K562 (cell line): ENCODE data around the gene CETN1. TPM values are rescaled to one million over a fixed set of nuclear protein-coding genes. Genes with fewer than 3 reads are reported as not detected.

Experiments used
- ATF3 ChIP-seq, 2 experiments: fragments of 450-650 bp in 1 of 2; sonication (generic) in 1 of 2; formaldehyde crosslinking in 1 of 2; IDR thresholded peaks in 1 of 2; conservative IDR thresholded peaks in 1 of 2; 2 replicates each; pipeline versions ENCODE4 v1.6.1 to v1.8.1; 2016 to 2023; ENCODE audit warnings: mild to moderate bottlenecking in 2 of 2, moderate library complexity in 2 of 2, inconsistent platforms in 1 of 2, missing genetic modification reagents in 1 of 2
- BRD4 ChIP-seq: fragments of 200-600 bp; sonication (generic); IDR thresholded peaks from 2 replicates; pipeline ENCODE4 v1.6.1; 2017; ENCODE audit warnings: inconsistent platforms
- CAMTA2 ChIP-seq: fragments of 250-450 bp; sonication (Bioruptor Pico); conservative IDR thresholded peaks from 2 replicates; pipeline ENCODE4 v1.5.1; 2022
- DNMT1 ChIP-seq: fragments of 450-650 bp; IDR thresholded peaks from 2 replicates; pipeline ENCODE4 v1.6.1; 2016; ENCODE audit warnings: antibody characterized with exemption, mild to moderate bottlenecking
- HMG20B ChIP-seq: fragments of 250-450 bp; sonication (Bioruptor Pico); IDR thresholded peaks from 2 replicates; pipeline ENCODE4 v1.5.0; 2021; ENCODE audit warnings: mild to moderate bottlenecking
- JUND ChIP-seq, 2 experiments: IDR thresholded peaks; 2 replicates in 1 of 2; 3 replicates in 1 of 2; pipeline ENCODE4 v1.6.1; 2011; ENCODE audit warnings: borderline replicate concordance in 2 of 2, low read depth in 2 of 2, low read length in 2 of 2, improper control_type of control experiment in 1 of 2, missing biosample characterization in 1 of 2, missing genetic modification characterization in 1 of 2, missing genetic modification reagents in 1 of 2
- NR4A1 ChIP-seq, 2 experiments: fragments of 250-450 bp in 1 of 2; fragments of 450-650 bp in 1 of 2; sonication (Bioruptor Pico) in 1 of 2; IDR thresholded peaks; 2 replicates each; pipeline versions ENCODE4 v1.4.0 to v1.6.1; 2016 to 2020; ENCODE audit warnings: mild to moderate bottlenecking in 2 of 2, missing compliant biosample characterization in 1 of 2, missing genetic modification characterization in 1 of 2, moderate library complexity in 1 of 2
- POLR2AphosphoS2 ChIP-seq: IDR thresholded peaks from 2 replicates; pipeline ENCODE4 v1.6.1; 2012; ENCODE audit warnings: low read length, improper control_type of control experiment
- POLR2AphosphoS5 ChIP-seq: IDR thresholded peaks from 2 replicates; pipeline ENCODE4 v1.6.1; 2011; ENCODE audit warnings: mild to moderate bottlenecking, low read depth, low read length, moderate library complexity; ENCODE audit not compliant: control insufficient read depth, insufficient read depth
- TCF7 ChIP-seq: sonication (generic); IDR thresholded peaks from 2 replicates; pipeline ENCODE4 v1.6.1; 2016; ENCODE audit warnings: antibody characterized with exemption, borderline replicate concordance
- TFE3 ChIP-seq: fragments of 450-650 bp; formaldehyde crosslinking; IDR thresholded peaks from 2 replicates; pipeline ENCODE4 v1.4.0; 2020; ENCODE audit warnings: mild to moderate bottlenecking, mixed read lengths
- TOE1 ChIP-seq, 2 experiments: fragments of 450-650 bp in 1 of 2; sonication (generic) in 1 of 2; formaldehyde crosslinking in 1 of 2; IDR thresholded peaks; 2 replicates each; pipeline versions ENCODE4 v1.7.1 to v1.8.0; 2016 to 2022; ENCODE audit warnings: borderline replicate concordance in 2 of 2, mild to moderate bottlenecking in 2 of 2, antibody characterized with exemption in 1 of 2, inconsistent platforms in 1 of 2, low read depth in 1 of 2, missing genetic modification reagents in 1 of 2, moderate library complexity in 1 of 2
- U2AF2 ChIP-seq: fragments of 200-400 bp; formaldehyde crosslinking; optimal IDR thresholded peaks from 2 replicates; pipeline ENCODE3; 2017; ENCODE audit warnings: low read depth, mild to moderate bottlenecking, low read length
- ZFP1 ChIP-seq: fragments of 450-650 bp; formaldehyde crosslinking; IDR thresholded peaks from 2 replicates; pipeline ENCODE4 v1.4.0; 2020; ENCODE audit warnings: mild to moderate bottlenecking, mixed read lengths
- ZMIZ1 ChIP-seq, 2 experiments: fragments of 150-350 bp in 1 of 2; IDR thresholded peaks; 2 replicates each; pipeline ENCODE4 v1.6.1; 2012 to 2016; ENCODE audit warnings: low read depth in 2 of 2, low read length in 2 of 2, mild to moderate bottlenecking in 1 of 2, moderate library complexity in 1 of 2
- ZNF12 ChIP-seq: sonication (generic); formaldehyde crosslinking; IDR thresholded peaks from 2 replicates; pipeline ENCODE4 v1.4.0; 2020; ENCODE audit warnings: mild to moderate bottlenecking, missing genetic modification reagents
- ZNF668 ChIP-seq: fragments of 250-450 bp; sonication (Bioruptor Pico); IDR thresholded peaks from 2 replicates; pipeline ENCODE4 v1.8.0; 2022; ENCODE audit warnings: mild to moderate bottlenecking, inconsistent platforms
- polyA plus RNA-seq, 8 experiments: library from polyadenylated mRNA; depleted of rRNA in 4 of 8; stranded (reverse) in 5 of 8; unstranded in 3 of 8; fragments of >200 nt; fragmentation: Nextera tagmentation in 2 of 8; fragmentation: Illumina TruSeq in 1 of 8; extraction: Ambion mirVana in 2 of 8; extraction: Trizol in 1 of 8; gene quantifications; 2 replicates each; pipeline versions ENCODE4 v1.2.1 to v1.2.3, GENCODE V29; 2011 to 2014; ENCODE audit warnings: inconsistent platforms in 1 of 8, missing spikeins in 1 of 8
- total RNA-seq, 7 experiments: library from RNA; depleted of rRNA in 6 of 7; stranded (reverse); fragments of >200 nt in 6 of 7; fragmentation: Illumina TruSeq in 2 of 7; extraction: Trizol in 2 of 7; gene quantifications; 2 replicates each; pipeline versions ENCODE4 v1.2.1 to v1.2.3, GENCODE V29; 2011 to 2021; ENCODE audit warnings: low replicate concordance in 1 of 7
- TF ChIP-seq, protein P1 (sequence below): fragments of 250-450 bp; sonication (Bioruptor Pico); IDR thresholded peaks from 2 replicates; pipeline ENCODE4 v1.8.0; 2021; ENCODE audit warnings: moderate library complexity, mild to moderate bottlenecking, inconsistent platforms

CETN1 gene
- total and polyA plus RNA-seq, 9 of the 15 experiments (the other 6 are each of a cell fraction or from before 2014, with no cell fraction given): 0.07 to 0.34 (median 0.19) TPM; not detected in 3

DNA sequence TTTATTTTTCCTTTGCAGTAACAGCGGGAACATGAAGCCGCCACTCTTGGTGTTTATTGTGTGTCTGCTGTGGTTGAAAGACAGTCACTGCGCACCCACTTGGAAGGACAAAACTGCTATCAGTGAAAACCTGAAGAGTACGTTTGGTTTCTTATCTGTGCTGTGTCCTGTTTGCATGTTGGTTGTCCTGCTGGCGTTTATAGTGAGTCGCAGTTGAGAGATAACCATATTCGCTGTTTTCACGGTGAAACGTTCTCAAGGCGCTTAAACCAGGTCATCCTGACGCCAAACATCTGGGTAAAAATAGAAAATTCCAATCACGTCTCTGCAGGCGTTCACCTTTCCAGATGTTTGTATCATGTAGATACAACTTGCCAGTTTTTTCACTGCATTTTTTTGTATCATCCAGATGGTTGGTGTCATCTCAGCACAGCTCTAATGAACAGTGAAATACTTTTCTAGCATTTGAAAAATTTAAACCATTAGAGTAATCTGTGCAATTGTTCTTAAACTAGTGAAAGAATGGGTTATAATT lies 37.9 kb downstream of the CETN1 start (continued):
- TF ChIP-seq ZMIZ1 (IDR thresholded peaks at IDR 0.05; ENCODE audit: low read depth in 2 of 2, low read length in 2 of 2) (peak in 1 of 2 experiments; percentile 96; a peak in 2 of 4 replicates), TFE3 (CRISPR knock-in tag) (no peak), NR4A1 (CRISPR knock-in tag; IDR thresholded peaks at IDR 0.05) (no peak), NR4A1 (tag; IDR thresholded peaks at IDR 0.05) (peak; percentile 84; the same call in 1 of the 2 replicates), ZFP1 (CRISPR knock-in tag) (no peak), POLR2AphosphoS2 (no peak), CAMTA2 (CRISPR knock-in tag) (no peak), BRD4 (no peak), U2AF2 (no peak), TOE1 (IDR thresholded peaks at IDR 0.05; ENCODE audit: borderline replicate concordance) (peak; percentile 18; the same call in 1 of the 2 replicates), TOE1 (CRISPR knock-in tag; IDR thresholded peaks at IDR 0.05; ENCODE audit: borderline replicate concordance, low read depth) (no peak), ATF3 (IDR thresholded peaks at IDR 0.05) (peak; percentile 70), ATF3 (CRISPR knock-in tag; conservative IDR thresholded peaks at IDR 0.05) (0 out of 2 replicates have a peak, but pooled peaks have one; percentile 37), ZNF668 (CRISPR knock-in tag) (no peak), HMG20B (no peak), POLR2AphosphoS5 (peak; percentile 98), JUND (IDR thresholded peaks at IDR 0.05; ENCODE audit: borderline replicate concordance, low read depth, low read length) (peak; percentile 71), JUND (tag; IDR thresholded peaks at IDR 0.05; ENCODE audit: borderline replicate concordance, low read depth, low read length) (peak; percentile 66; the same call in 2 of the 3 replicates), ZNF12 (CRISPR knock-in tag) (no peak), TCF7 (peak; percentile 73; the same call in 1 of the 2 replicates), DNMT1 (no peak)
- TF ChIP-seq, protein P1, sequence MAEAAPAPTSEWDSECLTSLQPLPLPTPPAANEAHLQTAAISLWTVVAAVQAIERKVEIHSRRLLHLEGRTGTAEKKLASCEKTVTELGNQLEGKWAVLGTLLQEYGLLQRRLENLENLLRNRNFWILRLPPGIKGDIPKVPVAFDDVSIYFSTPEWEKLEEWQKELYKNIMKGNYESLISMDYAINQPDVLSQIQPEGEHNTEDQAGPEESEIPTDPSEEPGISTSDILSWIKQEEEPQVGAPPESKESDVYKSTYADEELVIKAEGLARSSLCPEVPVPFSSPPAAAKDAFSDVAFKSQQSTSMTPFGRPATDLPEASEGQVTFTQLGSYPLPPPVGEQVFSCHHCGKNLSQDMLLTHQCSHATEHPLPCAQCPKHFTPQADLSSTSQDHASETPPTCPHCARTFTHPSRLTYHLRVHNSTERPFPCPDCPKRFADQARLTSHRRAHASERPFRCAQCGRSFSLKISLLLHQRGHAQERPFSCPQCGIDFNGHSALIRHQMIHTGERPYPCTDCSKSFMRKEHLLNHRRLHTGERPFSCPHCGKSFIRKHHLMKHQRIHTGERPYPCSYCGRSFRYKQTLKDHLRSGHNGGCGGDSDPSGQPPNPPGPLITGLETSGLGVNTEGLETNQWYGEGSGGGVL: no peak
